K562 (cell line): ENCODE results near the gene MCMBP. TPM values are rescaled to one million over a fixed set of nuclear protein-coding genes. Genes with fewer than 3 reads are reported as not detected.

Experiments used
- ATAC-seq: fragments of 200-7000 bp; cut with Tn5 transposase; 3 replicates; pipeline ENCODE4 v1.9.1; 2020; ENCODE audit warnings: moderate library complexity
- BruUV-seq: library from RNA; stranded (reverse); fragments of 400-500 nt; replicated peaks from 2 replicates; lab custom pipeline; 2021; lab: Mats Ljungman, UMichigan
- CTCF ChIA-PET: fragments of 300-600 bp; formaldehyde crosslinking; extraction: SDS; loops from one replicate; lab custom pipeline; 2021; ENCODE audit warnings: low intra/inter-chr PET ratio; lab: Yijun Ruan, JAX
- POLR2A ChIA-PET: fragments of 300-600, 350-650 bp; sonication (Branson Sonifier 250); formaldehyde crosslinking; extraction: SDS; loops from one replicate; lab custom pipeline; 2021; ENCODE audit warnings: antibody characterized with exemption, inconsistent platforms; lab: Yijun Ruan, JAX
- DNase-seq, 4 experiments: peaks; one replicate each; pipeline versions ENCODE4 v3.0.0 to v3.0.0-alpha.2; 2011 to 2018; ENCODE audit warnings: low spot score in 3 of 4, mixed read lengths in 3 of 4; ENCODE audit errors: extremely low read depth in 1 of 4
- FAIRE-seq: peaks from 2 replicates; lab custom pipeline; 2011; peaks lifted over from hg19 to GRCh38; lab: Jason Lieb, UNC
- H2AFZ ChIP-seq: 2 replicates; pipeline ENCODE4 v1.6.0; 2011; ENCODE audit warnings: low read depth, low read length, control low read depth, inconsistent platforms
- H3K27ac ChIP-seq: fragments of 200-600 bp; 3 replicates; pipeline ENCODE4 v1.8.0; 2011; ENCODE audit warnings: low read depth, mild to moderate bottlenecking, control low read depth, inconsistent platforms, low read length, moderate library complexity, mixed read lengths; ENCODE audit errors: extremely low read depth
- H3K27me3 ChIP-seq, 2 experiments: fragments of 300-600 bp in 1 of 2; 2 replicates in 1 of 2; 3 replicates in 1 of 2; pipeline versions ENCODE4 v1.6.0 to v1.8.0; 2011; ENCODE audit warnings: inconsistent platforms in 2 of 2, low read length in 2 of 2, mild to moderate bottlenecking in 1 of 2, mixed read lengths in 1 of 2, moderate library complexity in 1 of 2; ENCODE audit not compliant: control insufficient read depth in 2 of 2, insufficient read depth in 2 of 2
- H3K36me3 ChIP-seq: fragments of 300-600 bp; 3 replicates; pipeline ENCODE4 v1.8.0; 2011; ENCODE audit warnings: mild to moderate bottlenecking, low read length, inconsistent platforms; ENCODE audit not compliant: control insufficient read depth, insufficient read depth
- H3K4me1 ChIP-seq, 2 experiments: fragments of 200-600 bp in 1 of 2; replicated peaks in 1 of 2; 2 replicates in 1 of 2; 3 replicates in 1 of 2; pipeline versions ENCODE4 v1.5.1 to v1.8.0; 2011; ENCODE audit warnings: inconsistent platforms in 2 of 2, low read length in 2 of 2, mild to moderate bottlenecking in 1 of 2, mixed read lengths in 1 of 2, moderate library complexity in 1 of 2; ENCODE audit not compliant: control insufficient read depth in 2 of 2, insufficient read depth in 2 of 2
- H3K4me2 ChIP-seq: 2 replicates; pipeline ENCODE4 v1.6.1; 2011; ENCODE audit warnings: low read length, control low read depth, inconsistent platforms, mixed read lengths; ENCODE audit not compliant: insufficient read depth
- H3K4me3 ChIP-seq: fragments of 200-600 bp; sonication (generic), shearing (Covaris generic); 2 replicates; pipeline ENCODE4 v1.5.1; 2016; ENCODE audit warnings: control low read depth, inconsistent platforms
- H3K79me2 ChIP-seq: fragments of 200-600 bp; 3 replicates; pipeline ENCODE4 v1.8.0; 2011; ENCODE audit warnings: low read length, inconsistent platforms; ENCODE audit not compliant: control insufficient read depth, insufficient read depth
- H3K9ac ChIP-seq, 2 experiments: 2 replicates each; pipeline versions ENCODE4 v1.6.0 to v1.6.1; 2011; ENCODE audit warnings: low read depth in 2 of 2, low read length in 2 of 2, control low read depth in 1 of 2, inconsistent platforms in 1 of 2, mild to moderate bottlenecking in 1 of 2, mixed read lengths in 1 of 2; ENCODE audit not compliant: insufficient read depth in 1 of 2
- H3K9me1 ChIP-seq: one replicate; pipeline ENCODE4 v1.6.0; 2011; ENCODE audit warnings: inconsistent platforms, mild to moderate bottlenecking, low read length, moderate library complexity; ENCODE audit not compliant: control insufficient read depth, insufficient read depth
- H3K9me3 ChIP-seq: replicated peaks from 2 replicates; pipeline ENCODE4 v1.5.1; 2011; ENCODE audit warnings: low read depth, low read length, inconsistent platforms; ENCODE audit not compliant: control insufficient read depth, insufficient read depth
- H4K20me1 ChIP-seq: replicated peaks from 2 replicates; pipeline ENCODE4 v1.6.1; 2011; ENCODE audit warnings: low read length, inconsistent platforms, mixed read lengths; ENCODE audit not compliant: control insufficient read depth, insufficient read depth
- CBFA2T2 ChIP-seq: fragments of 450-650 bp; conservative IDR thresholded peaks from 2 replicates; pipeline ENCODE4 v1.6.1; 2017; ENCODE audit warnings: mild to moderate bottlenecking
- IFI16 ChIP-seq: fragments of 250-450 bp; sonication (Bioruptor Pico); IDR thresholded peaks from 2 replicates; pipeline ENCODE4 v2.1.2; 2022; ENCODE audit warnings: mild to moderate bottlenecking, inconsistent platforms
- RB1 ChIP-seq: fragments of 450-650 bp; IDR thresholded peaks from 2 replicates; pipeline ENCODE4 v1.6.1; 2017; ENCODE audit warnings: low read depth, mild to moderate bottlenecking
- RBM15 ChIP-seq: fragments of 200-400 bp; formaldehyde crosslinking; IDR thresholded peaks from 2 replicates; pipeline ENCODE4 v1.6.1; 2018; ENCODE audit warnings: mild to moderate bottlenecking, low read length, moderate library complexity; ENCODE audit not compliant: insufficient read depth
- WGBS: fragments of 100-300 bp; shearing (Covaris generic); methylation state at CpG from one replicate; pipeline ENCODE4 v1.1.6; 2016; ENCODE audit warnings: low coverage, mixed read lengths; ENCODE audit not compliant: insufficient coverage; ENCODE audit errors: missing lambda C conversion rate; 5-methylcytosine and 5-hydroxymethylcytosine counted together
- in situ Hi-C: fragments of 300-500 bp; cut with MboI; formaldehyde crosslinking; loops from 4 replicates; pipeline ENCODE4 v1.15.0; 2018; ENCODE audit warnings: inconsistent platforms, mixed read lengths
- intact Hi-C: fragments of 100-400 bp; cut with micrococcal nuclease; formaldehyde crosslinking; loops from 2 replicates; pipeline ENCODE4 v1.14.2; 2022
- polyA plus RNA-seq, 8 experiments: library from polyadenylated mRNA; depleted of rRNA in 4 of 8; stranded (reverse) in 5 of 8; unstranded in 3 of 8; fragments of >200 nt; fragmentation: Nextera tagmentation in 2 of 8; fragmentation: Illumina TruSeq in 1 of 8; extraction: Ambion mirVana in 2 of 8; extraction: Trizol in 1 of 8; gene quantifications; 2 replicates each; pipeline versions ENCODE4 v1.2.1 to v1.2.3, GENCODE V29; 2011 to 2014; ENCODE audit warnings: inconsistent platforms in 1 of 8, missing spikeins in 1 of 8
- total RNA-seq, 7 experiments: library from RNA; depleted of rRNA in 6 of 7; stranded (reverse); fragments of >200 nt in 6 of 7; fragmentation: Illumina TruSeq in 2 of 7; extraction: Trizol in 2 of 7; gene quantifications; 2 replicates each; pipeline versions ENCODE4 v1.2.1 to v1.2.3, GENCODE V29; 2011 to 2021; ENCODE audit warnings: low replicate concordance in 1 of 7
- TF ChIP-seq, protein P1 (sequence below): fragments of 250-450 bp; sonication (Bioruptor Pico); IDR thresholded peaks from 2 replicates; pipeline ENCODE4 v1.5.0; 2022; ENCODE audit warnings: mild to moderate bottlenecking
- TF ChIP-seq, protein P2 (sequence below): fragments of 250-450 bp; sonication (Bioruptor Pico); IDR thresholded peaks from 2 replicates; pipeline ENCODE4 v1.5.0; 2021; ENCODE audit warnings: mild to moderate bottlenecking, moderate library complexity

Gene MCMBP
- total and polyA plus RNA-seq, 9 of the 15 experiments (the other 6 are each of a cell fraction or from before 2014, with no cell fraction given): 11.2 to 74.3 (median 50.5) TPM

DNA sequence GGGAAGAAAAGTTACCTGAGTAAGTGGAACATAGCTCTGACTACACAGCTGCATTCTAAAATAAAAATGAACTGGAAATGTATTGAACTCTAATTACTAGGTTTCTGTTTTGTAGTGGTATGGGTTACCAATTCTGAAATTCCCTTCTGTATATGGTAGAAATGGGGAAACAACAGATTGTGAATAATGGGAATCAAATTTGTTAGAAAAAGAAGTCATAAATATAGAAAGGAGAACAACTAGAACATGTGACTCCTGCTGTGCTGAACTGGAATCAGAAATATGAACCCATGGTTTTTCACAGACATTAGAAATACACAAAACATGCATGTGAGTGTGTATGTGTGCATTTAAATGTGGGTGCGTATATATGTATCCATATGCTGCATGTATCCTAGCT is 27.0 kb downstream of the MCMBP start:
- Histone ChIP-seq H3K27ac (no peak overlapping the region), H3K9me3 (no peaks in the 10 kb centered on the region), H3K4me1 (no peaks in the 10 kb centered on the region), H3K4me3 (no peak overlapping the region), H2AFZ (no peak overlapping the region), H3K36me3 (peaks cover 94% of the 10 kb centered on the region), H3K9me1 (no peaks in the 10 kb centered on the region), H3K4me2 (no peak overlapping the region), H3K9ac (no peak overlapping the region), H3K79me2 (no peaks in the 10 kb centered on the region), H3K27me3 (no peaks in the 10 kb centered on the region), H4K20me1 (no peaks in the 10 kb centered on the region)
- CTCF ChIA-PET: no interaction called here
- in situ Hi-C loops: no loop called here
- BruUV-seq: no TSS peak
- FAIRE-seq (no peak), DNase-seq (no peak), ATAC-seq (no peak)
- intact Hi-C loops: no loop called here
- WGBS: 100% methylated on average over 1 of the region's 1 CpG
- TF ChIP-seq RB1 (no peak), CBFA2T2 (no peak), IFI16 (CRISPR knock-in tag) (no peak), RBM15 (no peak)
- TF ChIP-seq, protein P1, sequence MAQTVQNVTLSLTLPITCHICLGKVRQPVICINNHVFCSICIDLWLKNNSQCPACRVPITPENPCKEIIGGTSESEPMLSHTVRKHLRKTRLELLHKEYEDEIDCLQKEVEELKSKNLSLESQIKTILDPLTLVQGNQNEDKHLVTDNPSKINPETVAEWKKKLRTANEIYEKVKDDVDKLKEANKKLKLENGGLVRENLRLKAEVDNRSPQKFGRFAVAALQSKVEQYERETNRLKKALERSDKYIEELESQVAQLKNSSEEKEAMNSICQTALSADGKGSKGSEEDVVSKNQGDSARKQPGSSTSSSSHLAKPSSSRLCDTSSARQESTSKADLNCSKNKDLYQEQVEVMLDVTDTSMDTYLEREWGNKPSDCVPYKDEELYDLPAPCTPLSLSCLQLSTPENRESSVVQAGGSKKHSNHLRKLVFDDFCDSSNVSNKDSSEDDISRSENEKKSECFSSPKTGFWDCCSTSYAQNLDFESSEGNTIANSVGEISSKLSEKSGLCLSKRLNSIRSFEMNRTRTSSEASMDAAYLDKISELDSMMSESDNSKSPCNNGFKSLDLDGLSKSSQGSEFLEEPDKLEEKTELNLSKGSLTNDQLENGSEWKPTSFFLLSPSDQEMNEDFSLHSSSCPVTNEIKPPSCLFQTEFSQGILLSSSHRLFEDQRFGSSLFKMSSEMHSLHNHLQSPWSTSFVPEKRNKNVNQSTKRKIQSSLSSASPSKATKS (CRISPR knock-in tag): no peak
- TF ChIP-seq, protein P2, sequence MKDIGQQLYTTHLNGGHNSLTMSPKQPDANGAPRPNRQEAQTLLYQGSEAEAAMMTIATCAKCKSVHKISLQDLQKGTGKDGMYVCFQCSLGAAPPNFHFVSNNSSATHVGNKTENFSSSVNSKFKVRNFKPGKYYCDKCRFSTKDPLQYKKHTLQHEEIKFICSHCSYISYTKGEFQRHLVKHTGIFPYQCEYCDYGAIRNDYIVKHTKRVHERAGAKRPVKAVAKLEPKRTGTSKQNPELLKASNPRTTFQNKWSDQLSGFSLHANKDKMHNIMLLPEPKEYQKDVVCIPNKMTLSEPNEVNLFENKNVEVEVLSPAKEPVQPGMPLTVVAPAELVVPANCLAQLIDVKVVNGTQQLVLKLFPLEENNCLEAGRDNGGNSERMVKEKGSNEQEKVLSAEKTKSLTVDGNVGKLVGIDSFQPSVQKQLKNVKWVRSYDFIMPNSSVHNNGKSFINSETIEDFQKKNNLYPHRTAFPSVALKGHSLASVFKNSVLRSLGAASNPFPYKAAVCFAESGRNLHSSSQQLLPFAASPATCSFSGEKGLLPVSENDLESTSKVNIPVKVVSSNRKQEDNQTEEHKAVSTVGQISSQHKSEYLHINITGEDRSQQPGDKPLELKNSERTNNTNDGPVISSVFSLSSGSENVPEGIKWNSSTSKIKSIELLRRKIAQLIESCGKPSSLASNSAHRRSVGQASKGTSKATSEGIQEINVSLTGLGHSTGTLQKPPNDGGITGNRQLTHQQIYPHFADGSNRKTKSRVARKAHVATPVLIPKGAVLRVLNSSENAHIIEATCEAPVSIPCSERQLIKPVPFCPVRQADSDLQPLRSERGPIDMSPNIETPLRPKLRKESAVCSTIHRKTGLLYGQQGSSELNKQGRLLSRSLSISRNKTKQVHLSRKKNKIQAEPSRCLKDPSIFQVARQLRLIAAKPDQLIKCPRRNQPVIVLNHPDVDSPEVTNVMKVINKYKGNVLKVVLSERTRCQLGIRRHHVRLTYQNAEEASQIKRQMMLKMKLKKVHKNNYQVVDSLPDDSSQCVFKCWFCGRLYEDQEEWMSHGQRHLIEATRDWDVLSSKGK (CRISPR knock-in tag): no peak
- POLR2A ChIA-PET: no interaction called here
